Kidney epithelial cell (primary cell): ENCODE results near the gene FSTL4. TPM values are rescaled to one million over a fixed set of nuclear protein-coding genes. Genes with fewer than 3 reads are reported as not detected.

ENCODE experiments used
- DNase-seq: peaks from one replicate; pipeline ENCODE4 v3.0.0-alpha.2; 2010; ENCODE audit warnings: low read depth
- H3K27me3 ChIP-seq: 2 replicates; pipeline ENCODE4 v1.6.0; 2011; ENCODE audit warnings: low read length; ENCODE audit not compliant: control insufficient read depth, insufficient read depth
- H3K36me3 ChIP-seq: 2 replicates; pipeline ENCODE4 v1.5.1; 2011; ENCODE audit warnings: low read length; ENCODE audit not compliant: control insufficient read depth, insufficient read depth
- H3K4me3 ChIP-seq: 2 replicates; pipeline ENCODE4 v1.5.1; 2011; ENCODE audit warnings: low read depth, mild to moderate bottlenecking, control low read depth, low read length
- total RNA-seq: library from RNA; depleted of rRNA; stranded (reverse); fragments of >200 nt; gene quantifications from 2 replicates; pipeline ENCODE4 v1.2.3, GENCODE V29; 2015
- TF ChIP-seq, protein P1 (sequence below): IDR thresholded peaks from 2 replicates; pipeline ENCODE4 v1.5.1; 2011; ENCODE audit warnings: mild to moderate bottlenecking, moderate library complexity, low read length, control low read depth, inconsistent platforms; ENCODE audit not compliant: insufficient read depth, poor library complexity, severe bottlenecking

FSTL4 gene
- total RNA-seq, 1 donor from 2014 or later: not detected

DNA sequence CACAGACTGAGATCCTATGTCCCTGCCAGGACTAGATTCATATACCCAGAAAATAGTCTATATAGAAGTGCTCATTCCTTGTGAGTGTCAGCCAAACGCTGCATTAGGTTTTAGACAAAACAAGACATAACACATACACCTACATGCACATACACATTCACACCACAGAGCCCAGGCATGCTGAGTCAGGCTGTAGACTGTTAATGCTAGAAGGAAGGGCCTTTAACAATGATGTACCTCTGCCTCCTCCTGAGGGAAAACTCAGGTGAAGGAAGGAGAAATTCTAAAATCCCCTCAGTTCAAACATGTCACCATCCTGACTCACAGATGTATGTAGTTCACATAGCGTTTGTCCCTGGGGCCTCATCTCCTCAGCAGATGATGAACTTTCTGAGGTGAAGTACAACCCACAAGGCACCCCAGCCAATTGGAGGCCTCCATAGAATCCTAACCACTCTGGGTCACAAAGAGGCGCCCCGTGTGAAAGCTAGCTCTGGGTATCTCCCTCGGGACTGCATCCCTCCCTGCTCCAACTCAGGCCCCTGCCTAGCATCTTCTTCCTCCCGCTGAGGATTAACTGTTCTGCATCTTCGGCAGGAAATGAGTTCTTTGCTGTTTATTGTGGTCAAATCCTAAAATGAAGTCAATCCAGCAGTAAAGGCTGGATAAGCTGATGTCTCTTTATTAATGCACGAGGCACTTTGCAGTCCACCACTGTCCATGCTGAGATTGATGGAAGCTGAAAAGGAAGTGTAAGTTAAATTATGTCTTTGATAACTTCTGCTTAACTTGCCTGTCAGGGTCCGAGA, 40.8 kb upstream of the FSTL4 start:
- no peak for DNase-seq
- TF ChIP-seq, protein P1, sequence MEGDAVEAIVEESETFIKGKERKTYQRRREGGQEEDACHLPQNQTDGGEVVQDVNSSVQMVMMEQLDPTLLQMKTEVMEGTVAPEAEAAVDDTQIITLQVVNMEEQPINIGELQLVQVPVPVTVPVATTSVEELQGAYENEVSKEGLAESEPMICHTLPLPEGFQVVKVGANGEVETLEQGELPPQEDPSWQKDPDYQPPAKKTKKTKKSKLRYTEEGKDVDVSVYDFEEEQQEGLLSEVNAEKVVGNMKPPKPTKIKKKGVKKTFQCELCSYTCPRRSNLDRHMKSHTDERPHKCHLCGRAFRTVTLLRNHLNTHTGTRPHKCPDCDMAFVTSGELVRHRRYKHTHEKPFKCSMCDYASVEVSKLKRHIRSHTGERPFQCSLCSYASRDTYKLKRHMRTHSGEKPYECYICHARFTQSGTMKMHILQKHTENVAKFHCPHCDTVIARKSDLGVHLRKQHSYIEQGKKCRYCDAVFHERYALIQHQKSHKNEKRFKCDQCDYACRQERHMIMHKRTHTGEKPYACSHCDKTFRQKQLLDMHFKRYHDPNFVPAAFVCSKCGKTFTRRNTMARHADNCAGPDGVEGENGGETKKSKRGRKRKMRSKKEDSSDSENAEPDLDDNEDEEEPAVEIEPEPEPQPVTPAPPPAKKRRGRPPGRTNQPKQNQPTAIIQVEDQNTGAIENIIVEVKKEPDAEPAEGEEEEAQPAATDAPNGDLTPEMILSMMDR: no peak
- peaks cover 5% of the 10 kb centered on the region for H3K27me3 ChIP-seq

GRCh38 chr5:133644000-133644865, 31.9 kb upstream of the FSTL4 start:
- peaks cover 4% of the 10 kb centered on the region for H3K27me3 ChIP-seq
- TF ChIP-seq, protein P1: no peak
- DNase-seq: no peak
- no peak overlapping the region for H3K4me3 ChIP-seq
- no peaks in the 10 kb centered on the region for H3K36me3 ChIP-seq

More for the DNA sequence above, 40.8 kb upstream of the FSTL4 start:
- no peak overlapping the region for H3K4me3 ChIP-seq
- no peaks in the 10 kb centered on the region for H3K36me3 ChIP-seq

DNA sequence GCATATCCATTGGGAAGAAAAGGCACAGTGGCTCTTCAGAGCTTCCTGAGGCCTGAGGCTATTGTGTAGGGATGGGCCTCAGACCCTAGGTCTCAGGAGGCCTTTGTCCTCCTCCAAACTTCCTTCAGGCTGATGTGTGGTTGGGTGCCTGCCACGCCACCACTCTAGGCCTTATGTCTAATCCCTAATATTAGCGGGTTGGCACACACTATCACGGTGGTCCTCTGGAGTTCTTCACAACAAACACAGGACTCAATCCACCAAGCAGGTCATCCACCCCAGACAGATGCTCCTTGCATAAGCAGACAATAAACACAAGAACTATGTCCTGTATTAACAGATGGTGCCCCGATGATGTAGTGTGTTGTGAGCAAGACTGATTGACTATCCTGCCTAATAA, 31.0 kb upstream of the FSTL4 start:
- peaks cover 5% of the 10 kb centered on the region for H3K27me3 ChIP-seq
- no peak for DNase-seq
- TF ChIP-seq, protein P1: no peak
- H3K4me3 ChIP-seq: no peak overlapping the region
- H3K36me3 ChIP-seq: no peaks in the 10 kb centered on the region

GRCh38 chr5:133642153-133642722, 29.9 kb upstream of the FSTL4 start:
- Histone ChIP-seq H3K4me3 (no peak overlapping the region), H3K36me3 (no peaks in the 10 kb centered on the region), H3K27me3 (peaks cover 6% of the 10 kb centered on the region)
- DNase-seq: no peak
- TF ChIP-seq, protein P1: no peak

DNA sequence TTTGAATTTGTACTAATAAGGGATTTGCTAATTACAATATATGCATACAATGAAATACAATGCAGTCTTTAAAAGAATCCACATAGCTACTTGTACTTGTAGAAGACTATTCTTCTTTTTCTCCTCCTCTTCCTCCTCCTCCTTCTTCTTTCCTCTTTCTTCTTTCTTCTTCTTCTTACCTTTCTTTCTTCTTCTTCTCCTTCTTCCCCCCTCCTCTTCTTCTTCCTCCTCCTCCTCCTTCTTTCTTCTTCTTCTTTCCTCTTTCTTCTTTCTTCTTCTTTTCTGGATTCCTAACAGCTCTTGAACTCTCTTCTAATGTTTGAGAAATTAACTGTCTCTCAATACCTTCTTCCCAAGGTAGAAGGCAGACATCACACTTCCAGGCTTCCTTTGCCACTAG, 29.3 kb upstream of the FSTL4 start:
- H3K27me3 ChIP-seq: peaks cover 6% of the 10 kb centered on the region
- no peaks in the 10 kb centered on the region for H3K36me3 ChIP-seq
- H3K4me3 ChIP-seq: no peak overlapping the region
- DNase-seq: no peak
- TF ChIP-seq, protein P1: no peak
